Measurements from ENCODE around the gene ZXDA. TPM values are rescaled to one million over a fixed set of nuclear protein-coding genes. Genes with fewer than 3 reads are reported as not detected.

ZXDA gene
- total RNA-seq, 1 experiment from 2014 or later, result 2.4 TPM

DNA sequence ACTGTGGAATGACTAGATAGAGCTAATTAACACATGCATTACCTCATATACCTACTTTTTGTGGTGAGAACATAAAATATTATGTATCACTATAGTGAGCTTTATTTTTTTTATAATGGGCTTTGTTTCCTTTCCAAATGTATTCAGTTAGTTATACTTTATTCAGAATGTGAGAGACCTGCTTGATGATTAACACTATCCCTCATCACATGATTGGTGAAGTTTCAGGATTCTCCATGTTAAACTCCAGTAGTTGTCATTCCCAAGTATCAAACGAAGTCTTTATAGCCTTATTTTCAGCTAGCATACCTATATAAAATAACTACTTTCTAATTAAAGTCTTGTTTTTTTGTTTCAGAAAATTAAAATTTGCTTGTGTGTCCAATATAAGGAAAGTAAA lies 8.8 kb downstream of the ZXDA start:
- Histone ChIP-seq H2AFZ (no peak overlapping the region), H3K4me1 (replicated peaks; ENCODE audit: insufficient read depth) (no peaks in the 10 kb centered on the region), H4K20me1 (ENCODE audit: insufficient read depth) (no peaks in the 10 kb centered on the region), H3K27me3 (ENCODE audit: insufficient read depth, low read depth) (no peaks in the 10 kb centered on the region), H3K27ac (no peak overlapping the region), H3F3A (ENCODE audit: insufficient read depth, low read depth) (no peaks in the 10 kb centered on the region), H3K9me3 (ENCODE audit: insufficient read depth, low read depth) (no peaks in the 10 kb centered on the region), H3K79me2 (ENCODE audit: low read depth) (no peaks in the 10 kb centered on the region), H3K4me3 (no peak overlapping the region), H3K4me2 (no peak overlapping the region), H3K36me3 (ENCODE audit: low read depth) (no peaks in the 10 kb centered on the region), H3K9me2 (ENCODE audit: insufficient read depth) (no peaks in the 10 kb centered on the region)
- ChIA-PET CTCF (no interaction called here), POLR2A (ENCODE audit: unreplicated experiment) (no interaction called here)
- TF ChIP-seq EZH2 (IDR thresholded peaks at IDR 0.05; ENCODE audit: low read depth), result no peak
- TF ChIP-seq, protein P1, sequence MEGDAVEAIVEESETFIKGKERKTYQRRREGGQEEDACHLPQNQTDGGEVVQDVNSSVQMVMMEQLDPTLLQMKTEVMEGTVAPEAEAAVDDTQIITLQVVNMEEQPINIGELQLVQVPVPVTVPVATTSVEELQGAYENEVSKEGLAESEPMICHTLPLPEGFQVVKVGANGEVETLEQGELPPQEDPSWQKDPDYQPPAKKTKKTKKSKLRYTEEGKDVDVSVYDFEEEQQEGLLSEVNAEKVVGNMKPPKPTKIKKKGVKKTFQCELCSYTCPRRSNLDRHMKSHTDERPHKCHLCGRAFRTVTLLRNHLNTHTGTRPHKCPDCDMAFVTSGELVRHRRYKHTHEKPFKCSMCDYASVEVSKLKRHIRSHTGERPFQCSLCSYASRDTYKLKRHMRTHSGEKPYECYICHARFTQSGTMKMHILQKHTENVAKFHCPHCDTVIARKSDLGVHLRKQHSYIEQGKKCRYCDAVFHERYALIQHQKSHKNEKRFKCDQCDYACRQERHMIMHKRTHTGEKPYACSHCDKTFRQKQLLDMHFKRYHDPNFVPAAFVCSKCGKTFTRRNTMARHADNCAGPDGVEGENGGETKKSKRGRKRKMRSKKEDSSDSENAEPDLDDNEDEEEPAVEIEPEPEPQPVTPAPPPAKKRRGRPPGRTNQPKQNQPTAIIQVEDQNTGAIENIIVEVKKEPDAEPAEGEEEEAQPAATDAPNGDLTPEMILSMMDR (conservative IDR thresholded peaks at IDR 0.05), result no peak
- intact Hi-C loops (cut with micrococcal nuclease; ENCODE audit: unreplicated experiment), result no loop called here
- no peak for DNase-seq
- no TSS peak for BruUV-seq (replicated peaks)

GRCh38 chrX:57900975-57901374 lies 9.3 kb downstream of the ZXDA start:
- Histone ChIP-seq H3K4me2 (no peak overlapping the region), H2AFZ (no peak overlapping the region), H3K27ac (no peak overlapping the region), H3F3A (ENCODE audit: insufficient read depth, low read depth) (no peaks in the 10 kb centered on the region), H4K20me1 (ENCODE audit: insufficient read depth) (no peaks in the 10 kb centered on the region), H3K4me1 (replicated peaks; ENCODE audit: insufficient read depth) (no peaks in the 10 kb centered on the region), H3K27me3 (ENCODE audit: insufficient read depth, low read depth) (no peaks in the 10 kb centered on the region), H3K36me3 (ENCODE audit: low read depth) (no peaks in the 10 kb centered on the region), H3K9me2 (ENCODE audit: insufficient read depth) (no peaks in the 10 kb centered on the region), H3K9me3 (ENCODE audit: insufficient read depth, low read depth) (no peaks in the 10 kb centered on the region), H3K79me2 (ENCODE audit: low read depth) (no peaks in the 10 kb centered on the region), H3K4me3 (no peak overlapping the region)
- CTCF ChIA-PET, result no interaction called here
- DNase-seq, result no peak
- POLR2A ChIA-PET (ENCODE audit: unreplicated experiment), result no interaction called here
- intact Hi-C loops (cut with micrococcal nuclease; ENCODE audit: unreplicated experiment), result no loop called here
- no peak for TF ChIP-seq EZH2 (IDR thresholded peaks at IDR 0.05; ENCODE audit: low read depth)
- TF ChIP-seq, protein P1 (conservative IDR thresholded peaks at IDR 0.05), result no peak
- BruUV-seq (replicated peaks), result no TSS peak

- Histone ChIP-seq H3K36me3 (ENCODE audit: low read depth) (no peaks in the 10 kb centered on the region), H3K27ac (no peak overlapping the region), H2AFZ (no peak overlapping the region), H3K9me2 (ENCODE audit: insufficient read depth) (no peaks in the 10 kb centered on the region), H3F3A (ENCODE audit: insufficient read depth, low read depth) (no peaks in the 10 kb centered on the region), H3K9me3 (ENCODE audit: insufficient read depth, low read depth) (no peaks in the 10 kb centered on the region), H3K4me3 (no peak overlapping the region), H4K20me1 (ENCODE audit: insufficient read depth) (no peaks in the 10 kb centered on the region), H3K27me3 (ENCODE audit: insufficient read depth, low read depth) (no peaks in the 10 kb centered on the region), H3K4me1 (replicated peaks; ENCODE audit: insufficient read depth) (no peaks in the 10 kb centered on the region), H3K79me2 (ENCODE audit: low read depth) (no peaks in the 10 kb centered on the region), H3K4me2 (no peak overlapping the region)
- POLR2A ChIA-PET (ENCODE audit: unreplicated experiment), result no interaction called here
- DNase-seq, result no peak
- TF ChIP-seq, protein P1 (conservative IDR thresholded peaks at IDR 0.05), result no peak
- no peak for TF ChIP-seq EZH2 (IDR thresholded peaks at IDR 0.05; ENCODE audit: low read depth)
- intact Hi-C loops (cut with micrococcal nuclease; ENCODE audit: unreplicated experiment), result no loop called here
- CTCF ChIA-PET, result no interaction called here
- no TSS peak for BruUV-seq (replicated peaks)
Observed at GRCh38 chrX:57899906-57900305, 10.4 kb downstream of the ZXDA start.

All from PC-9 (cell line).